ENCODE results near the gene SERPINA5. TPM values are rescaled to one million over a fixed set of nuclear protein-coding genes. Genes with fewer than 3 reads are reported as not detected.

The SERPINA5 gene
- total RNA-seq, 1 donor from 2014 or later: 7.7 TPM

- H3K27ac Mint-ChIP-seq: no peak overlapping the region
- no peak for TF ChIP-seq CTCF (conservative IDR thresholded peaks at IDR 0.05)
- H3K27me3 Mint-ChIP-seq: no peaks in the 10 kb centered on the region
- no peaks in the 10 kb centered on the region for H3K4me1 Mint-ChIP-seq (ENCODE audit: unreplicated experiment)
- H3K4me3 Mint-ChIP-seq: no peak overlapping the region
- DNase-seq (ENCODE audit: extremely low spot score, unreplicated experiment): no peak
- H3K9me3 Mint-ChIP-seq: no peaks in the 10 kb centered on the region
- no peaks in the 10 kb centered on the region for H3K36me3 Mint-ChIP-seq
These were observed 11.2 kb upstream of the SERPINA5 start for GRCh38 chr14:94570002-94570400.

GRCh38 chr14:94570440-94570839 lies 10.8 kb upstream of the SERPINA5 start:
- H3K4me1 Mint-ChIP-seq (ENCODE audit: unreplicated experiment): no peaks in the 10 kb centered on the region
- no peak for TF ChIP-seq CTCF (conservative IDR thresholded peaks at IDR 0.05)
- no peaks in the 10 kb centered on the region for H3K9me3 Mint-ChIP-seq
- no peak overlapping the region for H3K27ac Mint-ChIP-seq
- H3K27me3 Mint-ChIP-seq: no peaks in the 10 kb centered on the region
- DNase-seq (ENCODE audit: extremely low spot score, unreplicated experiment): no peak
- no peaks in the 10 kb centered on the region for H3K36me3 Mint-ChIP-seq
- H3K4me3 Mint-ChIP-seq: no peak overlapping the region

GRCh38 chr14:94571395-94571794 lies 9.8 kb upstream of the SERPINA5 start:
- no peaks in the 10 kb centered on the region for H3K27me3 Mint-ChIP-seq
- no peak for DNase-seq (ENCODE audit: extremely low spot score, unreplicated experiment)
- no peaks in the 10 kb centered on the region for H3K9me3 Mint-ChIP-seq
- no peaks in the 10 kb centered on the region for H3K36me3 Mint-ChIP-seq
- H3K27ac Mint-ChIP-seq: no peak overlapping the region
- no peaks in the 10 kb centered on the region for H3K4me1 Mint-ChIP-seq (ENCODE audit: unreplicated experiment)
- no peak for TF ChIP-seq CTCF (conservative IDR thresholded peaks at IDR 0.05)
- no peak overlapping the region for H3K4me3 Mint-ChIP-seq

GRCh38 chr14:94571950-94572349 lies 9.3 kb upstream of the SERPINA5 start:
- Mint-ChIP-seq H3K4me3 (no peak overlapping the region), H3K36me3 (no peaks in the 10 kb centered on the region), H3K9me3 (no peaks in the 10 kb centered on the region), H3K27me3 (no peaks in the 10 kb centered on the region), H3K4me1 (ENCODE audit: unreplicated experiment) (no peaks in the 10 kb centered on the region), H3K27ac (no peak overlapping the region)
- no peak for DNase-seq (ENCODE audit: extremely low spot score, unreplicated experiment)
- no peak for TF ChIP-seq CTCF (conservative IDR thresholded peaks at IDR 0.05)

- H3K9me3 Mint-ChIP-seq: no peaks in the 10 kb centered on the region
- no peak for DNase-seq (ENCODE audit: extremely low spot score, unreplicated experiment)
- no peaks in the 10 kb centered on the region for H3K36me3 Mint-ChIP-seq
- no peak for TF ChIP-seq CTCF (conservative IDR thresholded peaks at IDR 0.05)
- H3K27ac Mint-ChIP-seq: peak overlapping the region; percentile 71
- H3K4me3 Mint-ChIP-seq: no peak overlapping the region
- no peaks in the 10 kb centered on the region for H3K27me3 Mint-ChIP-seq
- no peaks in the 10 kb centered on the region for H3K4me1 Mint-ChIP-seq (ENCODE audit: unreplicated experiment)
These were observed 8.5 kb upstream of the SERPINA5 start for GRCh38 chr14:94572637-94573303.

All from type B pancreatic cell (in vitro differentiated cells).